HEK293 (cell line): ENCODE data around the gene MCF2L.

ENCODE experiments used
- CTCF ChIA-PET: fragments of 350-600 bp; formaldehyde crosslinking; extraction: SDS; loops from one replicate; lab custom pipeline; 2021; ENCODE audit warnings: antibody characterized with exemption; lab: Yijun Ruan, JAX
- POLR2A ChIA-PET: fragments of 300-600 bp; formaldehyde crosslinking; extraction: SDS; loops from one replicate; lab custom pipeline; 2020; ENCODE audit warnings: antibody characterized with exemption, inconsistent platforms; lab: Yijun Ruan, JAX
- H3K27ac ChIP-seq: fragments of 200-500 bp; sonication (Bioruptor generic); 2 replicates; pipeline ENCODE4 v1.5.1; 2014; ENCODE audit warnings: low read depth, low read length, control low read depth, inconsistent platforms; ENCODE audit errors: extremely low read depth
- H3K36me3 ChIP-seq, 2 experiments: fragments of 200-500 bp in 1 of 2; sonication (Bioruptor generic) in 1 of 2; 1 replicate in 1 of 2; 2 replicates in 1 of 2; pipeline ENCODE4 v1.5.1; 2014 to 2017; ENCODE audit warnings: inconsistent platforms in 2 of 2, low read length in 2 of 2; ENCODE audit not compliant: control insufficient read depth in 2 of 2, insufficient read depth in 1 of 2
- H3K4me1 ChIP-seq: fragments of 200-500 bp; sonication (Bioruptor generic); 2 replicates; pipeline ENCODE4 v1.5.1; 2014; ENCODE audit warnings: mild to moderate bottlenecking, low read length, inconsistent platforms; ENCODE audit not compliant: control insufficient read depth, insufficient read depth
- H3K4me3 ChIP-seq: 2 replicates; pipeline ENCODE4 v1.5.1; 2011; ENCODE audit warnings: low read depth, mild to moderate bottlenecking, control low read depth, low read length, moderate library complexity
- H3K9me3 ChIP-seq: fragments of 200-500 bp; sonication (Bioruptor generic); 2 replicates; pipeline ENCODE4 v1.5.1; 2014; ENCODE audit warnings: low read depth, low read length, inconsistent platforms; ENCODE audit not compliant: control insufficient read depth, insufficient read depth
- FEZF1 ChIP-seq: fragments of 450-650 bp; formaldehyde crosslinking; IDR thresholded peaks from 2 replicates; pipeline ENCODE4 v1.5.1; 2016; ENCODE audit warnings: missing biosample characterization, missing genetic modification characterization
- GLIS2 ChIP-seq: fragments of 450-650 bp; formaldehyde crosslinking; IDR thresholded peaks from 2 replicates; pipeline ENCODE4 v1.5.1; 2016; ENCODE audit warnings: missing biosample characterization, missing genetic modification characterization
- HOXC10 ChIP-seq: sonication (generic); formaldehyde crosslinking; IDR thresholded peaks from 2 replicates; pipeline ENCODE4 v1.8.1; 2023; ENCODE audit warnings: mild to moderate bottlenecking, missing genetic modification reagents
- MYNN ChIP-seq: fragments of 450-650 bp; formaldehyde crosslinking; IDR thresholded peaks from 2 replicates; pipeline ENCODE4 v1.5.1; 2016; ENCODE audit warnings: missing biosample characterization, missing genetic modification characterization, borderline replicate concordance
- SCRT1 ChIP-seq: fragments of 450-650 bp; formaldehyde crosslinking; IDR thresholded peaks from 2 replicates; pipeline ENCODE4 v1.5.1; 2016; ENCODE audit warnings: missing biosample characterization, missing genetic modification characterization, borderline replicate concordance
- ZBTB10 ChIP-seq: fragments of 450-650 bp; formaldehyde crosslinking; IDR thresholded peaks from 2 replicates; pipeline ENCODE4 v1.5.1; 2016; ENCODE audit warnings: missing biosample characterization, missing genetic modification characterization
- ZBTB7A ChIP-seq: fragments of 450-650 bp; formaldehyde crosslinking; IDR thresholded peaks from 2 replicates; pipeline ENCODE4 v1.5.1; 2016; ENCODE audit warnings: low read depth, missing biosample characterization, missing genetic modification characterization
- ZFHX2 ChIP-seq: fragments of 450-650 bp; formaldehyde crosslinking; conservative IDR thresholded peaks from 2 replicates; pipeline ENCODE4 v1.5.1; 2016; ENCODE audit warnings: missing biosample characterization, missing genetic modification characterization
- ZNF114 ChIP-seq: fragments of 450-650 bp; formaldehyde crosslinking; IDR thresholded peaks from 2 replicates; pipeline ENCODE4 v1.5.0; 2017; ENCODE audit warnings: missing biosample characterization, missing genetic modification characterization
- ZNF175 ChIP-seq: fragments of 450-650 bp; formaldehyde crosslinking; IDR thresholded peaks from 2 replicates; pipeline ENCODE4 v1.5.1; 2016; ENCODE audit warnings: missing biosample characterization, missing genetic modification characterization
- ZNF19 ChIP-seq: fragments of 450-650 bp; formaldehyde crosslinking; IDR thresholded peaks from 2 replicates; pipeline ENCODE4; 2016; ENCODE audit warnings: missing biosample characterization, missing genetic modification characterization, low read depth
- ZNF214 ChIP-seq: fragments of 450-650 bp; formaldehyde crosslinking; IDR thresholded peaks from 2 replicates; pipeline ENCODE4 v1.5.1; 2017; ENCODE audit warnings: missing biosample characterization, mild to moderate bottlenecking, missing genetic modification characterization, borderline replicate concordance
- ZNF24 ChIP-seq: fragments of 450-650 bp; formaldehyde crosslinking; IDR thresholded peaks from 2 replicates; pipeline ENCODE4 v1.5.1; 2016; ENCODE audit warnings: missing biosample characterization, missing genetic modification characterization
- ZNF324 ChIP-seq: fragments of 450-650 bp; formaldehyde crosslinking; IDR thresholded peaks from 2 replicates; pipeline ENCODE4 v1.5.1; 2016; ENCODE audit warnings: missing biosample characterization, missing genetic modification characterization
- ZNF394 ChIP-seq: fragments of 450-650 bp; formaldehyde crosslinking; IDR thresholded peaks from 2 replicates; pipeline ENCODE4 v1.5.1; 2016; ENCODE audit warnings: missing biosample characterization, missing genetic modification characterization, mild to moderate bottlenecking, moderate library complexity, borderline replicate concordance
- ZNF521 ChIP-seq: fragments of 450-650 bp; formaldehyde crosslinking; IDR thresholded peaks from 2 replicates; pipeline ENCODE4 v1.5.1; 2017; ENCODE audit warnings: missing biosample characterization, mild to moderate bottlenecking, missing genetic modification characterization
- ZNF624 ChIP-seq: fragments of 450-650 bp; formaldehyde crosslinking; IDR thresholded peaks from 2 replicates; pipeline ENCODE4 v1.5.1; 2017; ENCODE audit warnings: missing biosample characterization, missing genetic modification characterization
- ZNF629 ChIP-seq: fragments of 450-650 bp; formaldehyde crosslinking; IDR thresholded peaks from 2 replicates; pipeline ENCODE4 v1.5.1; 2017; ENCODE audit warnings: missing biosample characterization, missing genetic modification characterization
- ZNF658 ChIP-seq: fragments of 450-650 bp; formaldehyde crosslinking; IDR thresholded peaks from 2 replicates; pipeline ENCODE4; 2016; ENCODE audit warnings: missing biosample characterization, missing genetic modification characterization
- ZNF791 ChIP-seq: fragments of 450-650 bp; formaldehyde crosslinking; IDR thresholded peaks from 2 replicates; pipeline ENCODE4 v1.5.1; 2016; ENCODE audit warnings: missing biosample characterization, missing genetic modification characterization
- ZNF792 ChIP-seq: fragments of 450-650 bp; formaldehyde crosslinking; IDR thresholded peaks from 2 replicates; pipeline ENCODE4 v1.5.1; 2016; ENCODE audit warnings: missing biosample characterization, missing genetic modification characterization
- TF ChIP-seq, protein P1 (sequence below): fragments of 450-650 bp; formaldehyde crosslinking; IDR thresholded peaks from 2 replicates; pipeline ENCODE4 v1.5.1; 2016; ENCODE audit warnings: missing biosample characterization, missing genetic modification characterization
- TF ChIP-seq, protein P2 (sequence below): fragments of 450-650 bp; formaldehyde crosslinking; IDR thresholded peaks from 2 replicates; pipeline ENCODE4 v1.5.1; 2016; ENCODE audit warnings: missing biosample characterization, missing genetic modification characterization
- TF ChIP-seq, protein P3 (sequence below): fragments of 450-650 bp; formaldehyde crosslinking; IDR thresholded peaks from 2 replicates; pipeline ENCODE4 v1.5.1; 2016; ENCODE audit warnings: missing biosample characterization, missing genetic modification characterization
- TF ChIP-seq, protein P4 (sequence below): fragments of 450-650 bp; formaldehyde crosslinking; IDR thresholded peaks from 2 replicates; pipeline ENCODE4 v1.5.1; 2016; ENCODE audit warnings: missing biosample characterization, missing genetic modification characterization

MCF2L gene

GRCh38 chr13:113018676-113019465, 49.9 kb downstream of the MCF2L start:
- no peak overlapping the region for H3K27ac ChIP-seq
- H3K36me3 ChIP-seq, result no peaks in the 10 kb centered on the region
- POLR2A ChIA-PET, result no interaction called here
- no peak overlapping the region for H3K4me3 ChIP-seq
- CTCF ChIA-PET, result interaction anchor here (3.2 kb wide), 1 partner anchor 10 kb away, joined by 19 read pairs; no protein-coding TSS in a partner anchor
- TF ChIP-seq ZBTB7A (no peak), ZNF521 (no peak), ZNF175 (tag by site-specific recombination) (no peak), ZNF114 (tag by site-specific recombination) (no peak), HOXC10 (CRISPR knock-in tag) (no peak), ZNF324 (tag by site-specific recombination) (no peak), ZNF24 (tag by site-specific recombination) (no peak), ZNF792 (tag by site-specific recombination) (no peak), ZNF624 (tag by site-specific recombination) (no peak), MYNN (no peak), ZNF629 (tag by site-specific recombination) (no peak)
- TF ChIP-seq, protein P1, sequence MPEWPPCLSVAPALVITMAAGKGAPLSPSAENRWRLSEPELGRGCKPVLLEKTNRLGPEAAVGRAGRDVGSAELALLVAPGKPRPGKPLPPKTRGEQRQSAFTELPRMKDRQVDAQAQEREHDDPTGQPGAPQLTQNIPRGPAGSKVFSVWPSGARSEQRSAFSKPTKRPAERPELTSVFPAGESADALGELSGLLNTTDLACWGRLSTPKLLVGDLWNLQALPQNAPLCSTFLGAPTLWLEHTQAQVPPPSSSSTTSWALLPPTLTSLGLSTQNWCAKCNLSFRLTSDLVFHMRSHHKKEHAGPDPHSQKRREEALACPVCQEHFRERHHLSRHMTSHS (tag by site-specific recombination), result no peak
- TF ChIP-seq, protein P2, sequence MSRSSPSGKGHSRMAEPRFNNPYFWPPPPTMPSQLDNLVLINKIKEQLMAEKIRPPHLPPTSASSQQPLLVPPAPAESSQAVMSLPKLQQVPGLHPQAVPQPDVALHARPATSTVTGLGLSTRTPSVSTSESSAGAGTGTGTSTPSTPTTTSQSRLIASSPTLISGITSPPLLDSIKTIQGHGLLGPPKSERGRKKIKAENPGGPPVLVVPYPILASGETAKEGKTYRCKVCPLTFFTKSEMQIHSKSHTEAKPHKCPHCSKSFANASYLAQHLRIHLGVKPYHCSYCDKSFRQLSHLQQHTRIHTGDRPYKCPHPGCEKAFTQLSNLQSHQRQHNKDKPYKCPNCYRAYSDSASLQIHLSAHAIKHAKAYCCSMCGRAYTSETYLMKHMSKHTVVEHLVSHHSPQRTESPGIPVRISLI (tag by site-specific recombination), result no peak
- TF ChIP-seq, protein P3, sequence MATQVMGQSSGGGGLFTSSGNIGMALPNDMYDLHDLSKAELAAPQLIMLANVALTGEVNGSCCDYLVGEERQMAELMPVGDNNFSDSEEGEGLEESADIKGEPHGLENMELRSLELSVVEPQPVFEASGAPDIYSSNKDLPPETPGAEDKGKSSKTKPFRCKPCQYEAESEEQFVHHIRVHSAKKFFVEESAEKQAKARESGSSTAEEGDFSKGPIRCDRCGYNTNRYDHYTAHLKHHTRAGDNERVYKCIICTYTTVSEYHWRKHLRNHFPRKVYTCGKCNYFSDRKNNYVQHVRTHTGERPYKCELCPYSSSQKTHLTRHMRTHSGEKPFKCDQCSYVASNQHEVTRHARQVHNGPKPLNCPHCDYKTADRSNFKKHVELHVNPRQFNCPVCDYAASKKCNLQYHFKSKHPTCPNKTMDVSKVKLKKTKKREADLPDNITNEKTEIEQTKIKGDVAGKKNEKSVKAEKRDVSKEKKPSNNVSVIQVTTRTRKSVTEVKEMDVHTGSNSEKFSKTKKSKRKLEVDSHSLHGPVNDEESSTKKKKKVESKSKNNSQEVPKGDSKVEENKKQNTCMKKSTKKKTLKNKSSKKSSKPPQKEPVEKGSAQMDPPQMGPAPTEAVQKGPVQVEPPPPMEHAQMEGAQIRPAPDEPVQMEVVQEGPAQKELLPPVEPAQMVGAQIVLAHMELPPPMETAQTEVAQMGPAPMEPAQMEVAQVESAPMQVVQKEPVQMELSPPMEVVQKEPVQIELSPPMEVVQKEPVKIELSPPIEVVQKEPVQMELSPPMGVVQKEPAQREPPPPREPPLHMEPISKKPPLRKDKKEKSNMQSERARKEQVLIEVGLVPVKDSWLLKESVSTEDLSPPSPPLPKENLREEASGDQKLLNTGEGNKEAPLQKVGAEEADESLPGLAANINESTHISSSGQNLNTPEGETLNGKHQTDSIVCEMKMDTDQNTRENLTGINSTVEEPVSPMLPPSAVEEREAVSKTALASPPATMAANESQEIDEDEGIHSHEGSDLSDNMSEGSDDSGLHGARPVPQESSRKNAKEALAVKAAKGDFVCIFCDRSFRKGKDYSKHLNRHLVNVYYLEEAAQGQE, result no peak
- TF ChIP-seq, protein P4, sequence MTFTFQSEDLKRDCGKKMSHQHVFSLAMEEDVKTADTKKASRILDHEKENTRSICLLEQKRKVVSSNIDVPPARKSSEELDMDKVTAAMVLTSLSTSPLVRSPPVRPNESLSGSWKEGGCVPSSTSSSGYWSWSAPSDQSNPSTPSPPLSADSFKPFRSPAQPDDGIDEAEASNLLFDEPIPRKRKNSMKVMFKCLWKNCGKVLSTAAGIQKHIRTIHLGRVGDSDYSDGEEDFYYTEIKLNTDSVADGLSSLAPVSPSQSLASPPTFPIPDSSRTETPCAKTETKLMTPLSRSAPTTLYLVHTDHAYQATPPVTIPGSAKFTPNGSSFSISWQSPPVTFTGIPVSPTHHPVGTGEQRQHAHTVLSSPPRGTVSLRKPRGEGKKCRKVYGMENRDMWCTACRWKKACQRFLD (tag by site-specific recombination), result no peak
- H3K9me3 ChIP-seq, result no peaks in the 10 kb centered on the region
- no peaks in the 10 kb centered on the region for H3K4me1 ChIP-seq

GRCh38 chr13:113020323-113021080, 51.5 kb downstream of the MCF2L start:
- ChIA-PET CTCF (interaction anchor here (0.6 to 3.2 kb wide), 3 partner anchors 9 to 51 kb away, joined by 3 to 19 read pairs (median 3); no protein-coding TSS in a partner anchor), POLR2A (interaction anchor here (0.6 to 1.0 kb wide), 3 partner anchors 19 to 192 kb away, joined by 3 read pairs; no protein-coding TSS in a partner anchor)
- TF ChIP-seq SCRT1 (tag by site-specific recombination), result no peak
- no peak for TF ChIP-seq ZNF214 (tag by site-specific recombination)
- no peak for TF ChIP-seq GLIS2
- no peak for TF ChIP-seq ZNF394
- TF ChIP-seq ZBTB10 (tag by site-specific recombination), result no peak
- TF ChIP-seq ZFHX2, result peak; percentile 41; the same call in 1 of the 2 replicates
- no peak for TF ChIP-seq ZNF658 (tag by site-specific recombination)
- TF ChIP-seq ZNF19, result no peak
- TF ChIP-seq FEZF1 (tag by site-specific recombination), result no peak
- no peak for TF ChIP-seq ZNF791

More at GRCh38 chr13:113020323-113021080, 51.5 kb downstream of the MCF2L start:
- no peaks in the 10 kb centered on the region for H3K4me1 ChIP-seq
- no peaks in the 10 kb centered on the region for H3K9me3 ChIP-seq
- H3K27ac ChIP-seq, result no peak overlapping the region
- H3K4me3 ChIP-seq, result no peak overlapping the region
- no peaks in the 10 kb centered on the region for H3K36me3 ChIP-seq
